HCT116 (cell line): ENCODE measurements around the gene GCNT4. TPM values are rescaled to one million over a fixed set of nuclear protein-coding genes. Genes with fewer than 3 reads are reported as not detected.

Source experiments
- ATAC-seq: fragments of 200-7000 bp; cut with Tn5 transposase; 2 replicates; pipeline ENCODE4 v1.9.1; 2020; ENCODE audit warnings: mild to moderate bottlenecking, moderate library complexity
- BruUV-seq: library from RNA; stranded (reverse); fragments of 400-500 nt; replicated peaks from 2 replicates; lab custom pipeline; 2021; lab: Mats Ljungman, UMichigan
- CTCF ChIA-PET: fragments of 300-600 bp; sonication (Branson Sonifier 250); formaldehyde crosslinking; loops from one replicate; lab custom pipeline; 2021; ENCODE audit warnings: antibody characterized with exemption; lab: Charles Lee
- POLR2A ChIA-PET: fragments of 300-600, 350-600 bp; sonication (Branson Sonifier 250); formaldehyde crosslinking; loops from one replicate; lab custom pipeline; 2021; ENCODE audit warnings: antibody characterized with exemption; lab: Charles Lee
- RAD21 ChIA-PET, 2 experiments: fragments of 300-600 bp; sonication (Branson Sonifier 250); formaldehyde crosslinking; loops; one replicate each; lab custom pipeline; 2023; ENCODE audit warnings: low total read pairs in 2 of 2; ENCODE audit not compliant: uncharacterized antibody in 2 of 2, unreplicated experiment in 2 of 2, low non-redundant PET in 1 of 2; lab: Charles Lee
- DNase-seq: peaks from one replicate; pipeline ENCODE4 v3.0.0-alpha.2; 2010; ENCODE audit warnings: low read depth, low spot score
- H2AFZ ChIP-seq: fragments of 200-600 bp; shearing (Covaris generic), sonication (generic); 2 replicates; pipeline ENCODE4 v1.6.1; 2017; ENCODE audit warnings: low read depth, mixed run types, mixed read lengths, antibody characterized with exemption, low read length; ENCODE audit not compliant: poor library complexity, severe bottlenecking
- H3K27ac ChIP-seq: 2 replicates; pipeline ENCODE4 v1.5.1; 2012; ENCODE audit warnings: low read depth, low read length
- H3K27me3 ChIP-seq: fragments of 200-600 bp; sonication (generic); 2 replicates; pipeline ENCODE4 v1.6.1; 2016; ENCODE audit warnings: mixed run types, low read length, mixed read lengths; ENCODE audit not compliant: insufficient read depth
- H3K36me3 ChIP-seq, 2 experiments: fragments of 200-500 bp in 1 of 2; fragments of 200-600 bp in 1 of 2; sonication (Bioruptor generic) in 1 of 2; sonication (generic) in 1 of 2; 2 replicates each; pipeline versions ENCODE4 v1.5.1 to v1.6.1; 2014 to 2016; ENCODE audit warnings: low read length in 2 of 2, inconsistent platforms in 1 of 2, mixed read lengths in 1 of 2, mixed run types in 1 of 2; ENCODE audit not compliant: insufficient read depth in 2 of 2, control insufficient read depth in 1 of 2
- H3K4me1 ChIP-seq, 2 experiments: fragments of 200-600 bp in 1 of 2; sonication (generic) in 1 of 2; 2 replicates each; pipeline versions ENCODE4 v1.5.1 to v1.6.1; 2012 to 2017; ENCODE audit warnings: low read length in 2 of 2, inconsistent platforms in 1 of 2, mild to moderate bottlenecking in 1 of 2, mixed read lengths in 1 of 2, mixed run types in 1 of 2, moderate library complexity in 1 of 2; ENCODE audit not compliant: insufficient read depth in 2 of 2, control insufficient read depth in 1 of 2
- H3K4me2 ChIP-seq: fragments of 200-600 bp; sonication (generic); 2 replicates; pipeline ENCODE4 v1.6.1; 2017; ENCODE audit warnings: mixed run types, low read length, mixed read lengths
- H3K4me3 ChIP-seq, 2 experiments: fragments of 200-600 bp in 1 of 2; sonication (generic) in 1 of 2; replicated peaks in 1 of 2; 2 replicates each; pipeline ENCODE4 v1.5.1; 2011 to 2016; ENCODE audit warnings: low read length in 2 of 2, control low read depth in 1 of 2, low read depth in 1 of 2, mild to moderate bottlenecking in 1 of 2, mixed read lengths in 1 of 2, mixed run types in 1 of 2
- H3K79me2 ChIP-seq: fragments of 200-600 bp; sonication (generic); 2 replicates; pipeline ENCODE4 v1.6.1; 2017; ENCODE audit warnings: mild to moderate bottlenecking, mixed run types, low read length, moderate library complexity, mixed read lengths; ENCODE audit not compliant: insufficient read depth
- H3K9ac ChIP-seq: fragments of 200-600 bp; sonication (generic); 2 replicates; pipeline ENCODE4 v1.6.1; 2016; ENCODE audit warnings: low read length, mixed read lengths
- H3K9me2 ChIP-seq: fragments of 200-600 bp; sonication (generic), shearing (Covaris generic); 2 replicates; pipeline ENCODE4 v1.6.1; 2017; ENCODE audit warnings: mixed run types, mild to moderate bottlenecking, moderate library complexity; ENCODE audit not compliant: insufficient read depth
- H3K9me3 ChIP-seq, 2 experiments: fragments of 200-500 bp in 1 of 2; fragments of 200-600 bp in 1 of 2; sonication (Bioruptor generic) in 1 of 2; sonication (generic) in 1 of 2; 2 replicates each; pipeline ENCODE4 v1.6.1; 2014 to 2017; ENCODE audit warnings: low read length in 2 of 2, mixed read lengths in 2 of 2, inconsistent platforms in 1 of 2, low read depth in 1 of 2, mild to moderate bottlenecking in 1 of 2, mixed run types in 1 of 2, moderate library complexity in 1 of 2; ENCODE audit not compliant: control insufficient read depth in 1 of 2, insufficient read depth in 1 of 2
- H4K20me1 ChIP-seq: fragments of 200-600 bp; sonication (generic), shearing (Covaris generic); 2 replicates; pipeline ENCODE4 v1.6.1; 2017; ENCODE audit warnings: mixed run types, mild to moderate bottlenecking, moderate library complexity; ENCODE audit not compliant: insufficient read depth
- CBX3 ChIP-seq: IDR thresholded peaks from 2 replicates; pipeline ENCODE4 v1.6.1; 2012; ENCODE audit warnings: low read depth
- EZH2 ChIP-seq: fragments of 200-600 bp; sonication (generic); IDR thresholded peaks from 2 replicates; pipeline ENCODE4 v1.6.1; 2017; ENCODE audit warnings: antibody characterized with exemption, mixed run types
- FOSL1 ChIP-seq: IDR thresholded peaks from 2 replicates; pipeline ENCODE4 v1.6.1; 2012; ENCODE audit warnings: low read depth
- JUND ChIP-seq: IDR thresholded peaks from 2 replicates; pipeline ENCODE4 v1.6.1; 2012
- POLR2AphosphoS5 ChIP-seq: IDR thresholded peaks from 2 replicates; pipeline ENCODE4 v1.6.1; 2011; ENCODE audit warnings: mild to moderate bottlenecking, low read depth, low read length, moderate library complexity
- RAD21 ChIP-seq: IDR thresholded peaks from 2 replicates; pipeline ENCODE4 v1.6.1; 2012; ENCODE audit warnings: low read depth, mild to moderate bottlenecking
- SIN3A ChIP-seq: IDR thresholded peaks from 2 replicates; pipeline ENCODE4 v1.6.1; 2012; ENCODE audit warnings: low read depth
- SP1 ChIP-seq: IDR thresholded peaks from 2 replicates; pipeline ENCODE4 v1.6.1; 2012; ENCODE audit warnings: low read depth
- SRF ChIP-seq: IDR thresholded peaks from 2 replicates; pipeline ENCODE4 v1.6.1; 2012; ENCODE audit warnings: low read depth
- TCF7L2 ChIP-seq: IDR thresholded peaks from 2 replicates; pipeline ENCODE4 v1.7.0; 2011; ENCODE audit warnings: borderline replicate concordance, inconsistent platforms; ENCODE audit not compliant: insufficient read depth, insufficient read length; ENCODE audit errors: extremely low read depth
- YY1 ChIP-seq: IDR thresholded peaks from 2 replicates; pipeline ENCODE4 v1.6.1; 2011; ENCODE audit warnings: low read length, low read depth, moderate library complexity, mild to moderate bottlenecking; ENCODE audit not compliant: insufficient replicate concordance; ENCODE audit errors: extremely low read depth
- ZFX ChIP-seq: fragments of 450-650 bp; IDR thresholded peaks from 2 replicates; pipeline ENCODE4 v1.6.1; 2017
- ZNF274 ChIP-seq: fragments of 200-500 bp; sonication (Bioruptor generic); IDR thresholded peaks from 2 replicates; pipeline ENCODE4 v1.6.1; 2014; ENCODE audit warnings: mild to moderate bottlenecking, low read depth, low read length, inconsistent platforms
- intact Hi-C: fragments of 100-400 bp; cut with micrococcal nuclease; formaldehyde crosslinking; loops from 2 replicates; pipeline ENCODE4 v1.10.0; 2022
- total RNA-seq: library from RNA; stranded (reverse); gene quantifications from one replicate; pipeline ENCODE4 v1.2.1, GENCODE V29; 2021; ENCODE audit not compliant: unreplicated experiment
- TF ChIP-seq, protein P1 (sequence below): IDR thresholded peaks from 2 replicates; pipeline ENCODE4 v1.6.1; 2011; ENCODE audit warnings: mild to moderate bottlenecking, low read length, moderate library complexity; ENCODE audit not compliant: insufficient replicate concordance; ENCODE audit errors: extremely low read depth
- TF ChIP-seq, protein P2 (sequence below): IDR thresholded peaks from 2 replicates; pipeline ENCODE4 v1.6.1; 2012
- TF ChIP-seq, protein P3 (sequence below): IDR thresholded peaks from 2 replicates; pipeline ENCODE4 v1.6.1; 2012; ENCODE audit warnings: low read depth
- TF ChIP-seq, protein P4 (sequence below), 3 experiments: fragments of 200-600 bp in 1 of 3; sonication (generic) in 1 of 3; IDR thresholded peaks in 2 of 3; conservative IDR thresholded peaks in 1 of 3; 2 replicates each; pipeline ENCODE4 v1.5.1; 2012 to 2017; ENCODE audit warnings: low read depth in 2 of 3, low read length in 2 of 3, antibody characterized with exemption in 1 of 3, borderline replicate concordance in 1 of 3, control low read depth in 1 of 3, mild to moderate bottlenecking in 1 of 3, mixed read lengths in 1 of 3, mixed run types in 1 of 3, moderate library complexity in 1 of 3; ENCODE audit not compliant: insufficient read depth in 1 of 3

The GCNT4 gene
- total RNA-seq, 1 experiment from 2014 or later = 0.07 TPM

GRCh38 chr5:75078027-75078426 is 25.7 kb upstream of the GCNT4 start:
- Histone ChIP-seq H3K27ac (no peak overlapping the region), H3K9me2 (no peaks in the 10 kb centered on the region), H3K4me2 (no peak overlapping the region), H3K9me3 (no peaks in the 10 kb centered on the region), H2AFZ (no peak overlapping the region), H3K4me1 (no peaks in the 10 kb centered on the region), H3K36me3 (no peaks in the 10 kb centered on the region), H3K4me3 (no peak overlapping the region), H3K79me2 (no peaks in the 10 kb centered on the region), H3K27me3 (no peaks in the 10 kb centered on the region), H4K20me1 (no peaks in the 10 kb centered on the region), H3K9ac (no peak overlapping the region)
- no peak for TF ChIP-seq FOSL1
- no peak for TF ChIP-seq SP1
- TF ChIP-seq TCF7L2 = no peak
- TF ChIP-seq, protein P1, sequence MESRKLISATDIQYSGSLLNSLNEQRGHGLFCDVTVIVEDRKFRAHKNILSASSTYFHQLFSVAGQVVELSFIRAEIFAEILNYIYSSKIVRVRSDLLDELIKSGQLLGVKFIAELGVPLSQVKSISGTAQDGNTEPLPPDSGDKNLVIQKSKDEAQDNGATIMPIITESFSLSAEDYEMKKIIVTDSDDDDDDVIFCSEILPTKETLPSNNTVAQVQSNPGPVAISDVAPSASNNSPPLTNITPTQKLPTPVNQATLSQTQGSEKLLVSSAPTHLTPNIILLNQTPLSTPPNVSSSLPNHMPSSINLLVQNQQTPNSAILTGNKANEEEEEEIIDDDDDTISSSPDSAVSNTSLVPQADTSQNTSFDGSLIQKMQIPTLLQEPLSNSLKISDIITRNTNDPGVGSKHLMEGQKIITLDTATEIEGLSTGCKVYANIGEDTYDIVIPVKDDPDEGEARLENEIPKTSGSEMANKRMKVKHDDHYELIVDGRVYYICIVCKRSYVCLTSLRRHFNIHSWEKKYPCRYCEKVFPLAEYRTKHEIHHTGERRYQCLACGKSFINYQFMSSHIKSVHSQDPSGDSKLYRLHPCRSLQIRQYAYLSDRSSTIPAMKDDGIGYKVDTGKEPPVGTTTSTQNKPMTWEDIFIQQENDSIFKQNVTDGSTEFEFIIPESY = no peak
- no peak for TF ChIP-seq JUND
- TF ChIP-seq, protein P2, sequence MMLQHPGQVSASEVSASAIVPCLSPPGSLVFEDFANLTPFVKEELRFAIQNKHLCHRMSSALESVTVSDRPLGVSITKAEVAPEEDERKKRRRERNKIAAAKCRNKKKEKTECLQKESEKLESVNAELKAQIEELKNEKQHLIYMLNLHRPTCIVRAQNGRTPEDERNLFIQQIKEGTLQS = no peak
- TF ChIP-seq, protein P3, sequence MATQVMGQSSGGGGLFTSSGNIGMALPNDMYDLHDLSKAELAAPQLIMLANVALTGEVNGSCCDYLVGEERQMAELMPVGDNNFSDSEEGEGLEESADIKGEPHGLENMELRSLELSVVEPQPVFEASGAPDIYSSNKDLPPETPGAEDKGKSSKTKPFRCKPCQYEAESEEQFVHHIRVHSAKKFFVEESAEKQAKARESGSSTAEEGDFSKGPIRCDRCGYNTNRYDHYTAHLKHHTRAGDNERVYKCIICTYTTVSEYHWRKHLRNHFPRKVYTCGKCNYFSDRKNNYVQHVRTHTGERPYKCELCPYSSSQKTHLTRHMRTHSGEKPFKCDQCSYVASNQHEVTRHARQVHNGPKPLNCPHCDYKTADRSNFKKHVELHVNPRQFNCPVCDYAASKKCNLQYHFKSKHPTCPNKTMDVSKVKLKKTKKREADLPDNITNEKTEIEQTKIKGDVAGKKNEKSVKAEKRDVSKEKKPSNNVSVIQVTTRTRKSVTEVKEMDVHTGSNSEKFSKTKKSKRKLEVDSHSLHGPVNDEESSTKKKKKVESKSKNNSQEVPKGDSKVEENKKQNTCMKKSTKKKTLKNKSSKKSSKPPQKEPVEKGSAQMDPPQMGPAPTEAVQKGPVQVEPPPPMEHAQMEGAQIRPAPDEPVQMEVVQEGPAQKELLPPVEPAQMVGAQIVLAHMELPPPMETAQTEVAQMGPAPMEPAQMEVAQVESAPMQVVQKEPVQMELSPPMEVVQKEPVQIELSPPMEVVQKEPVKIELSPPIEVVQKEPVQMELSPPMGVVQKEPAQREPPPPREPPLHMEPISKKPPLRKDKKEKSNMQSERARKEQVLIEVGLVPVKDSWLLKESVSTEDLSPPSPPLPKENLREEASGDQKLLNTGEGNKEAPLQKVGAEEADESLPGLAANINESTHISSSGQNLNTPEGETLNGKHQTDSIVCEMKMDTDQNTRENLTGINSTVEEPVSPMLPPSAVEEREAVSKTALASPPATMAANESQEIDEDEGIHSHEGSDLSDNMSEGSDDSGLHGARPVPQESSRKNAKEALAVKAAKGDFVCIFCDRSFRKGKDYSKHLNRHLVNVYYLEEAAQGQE = no peak
- no peak for TF ChIP-seq YY1
- no peak for TF ChIP-seq EZH2
- TF ChIP-seq POLR2AphosphoS5 = no peak
- TF ChIP-seq, protein P4, sequence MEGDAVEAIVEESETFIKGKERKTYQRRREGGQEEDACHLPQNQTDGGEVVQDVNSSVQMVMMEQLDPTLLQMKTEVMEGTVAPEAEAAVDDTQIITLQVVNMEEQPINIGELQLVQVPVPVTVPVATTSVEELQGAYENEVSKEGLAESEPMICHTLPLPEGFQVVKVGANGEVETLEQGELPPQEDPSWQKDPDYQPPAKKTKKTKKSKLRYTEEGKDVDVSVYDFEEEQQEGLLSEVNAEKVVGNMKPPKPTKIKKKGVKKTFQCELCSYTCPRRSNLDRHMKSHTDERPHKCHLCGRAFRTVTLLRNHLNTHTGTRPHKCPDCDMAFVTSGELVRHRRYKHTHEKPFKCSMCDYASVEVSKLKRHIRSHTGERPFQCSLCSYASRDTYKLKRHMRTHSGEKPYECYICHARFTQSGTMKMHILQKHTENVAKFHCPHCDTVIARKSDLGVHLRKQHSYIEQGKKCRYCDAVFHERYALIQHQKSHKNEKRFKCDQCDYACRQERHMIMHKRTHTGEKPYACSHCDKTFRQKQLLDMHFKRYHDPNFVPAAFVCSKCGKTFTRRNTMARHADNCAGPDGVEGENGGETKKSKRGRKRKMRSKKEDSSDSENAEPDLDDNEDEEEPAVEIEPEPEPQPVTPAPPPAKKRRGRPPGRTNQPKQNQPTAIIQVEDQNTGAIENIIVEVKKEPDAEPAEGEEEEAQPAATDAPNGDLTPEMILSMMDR (IDR thresholded peaks at IDR 0.05 in 2 of 3, conservative IDR thresholded peaks at IDR 0.05 in 1 of 3; ENCODE audit: borderline replicate concordance in 1 of 3, insufficient read depth in 1 of 3, low read depth in 2 of 3, low read length in 2 of 3) = no peak
- no peak for TF ChIP-seq ZFX
- no peak for TF ChIP-seq SIN3A
- no peak for TF ChIP-seq ZNF274
- no peak for TF ChIP-seq CBX3
- no peak for TF ChIP-seq RAD21
- TF ChIP-seq SRF = no peak
- ATAC-seq (no peak), DNase-seq (no peak)
- ChIA-PET POLR2A (no interaction called here), RAD21 (no interaction called here), CTCF (no interaction called here)
- intact Hi-C loops = no loop called here
- BruUV-seq = no TSS peak
